MCF 10A (cell line): Measurements from ENCODE around the gene CD48. TPM values are rescaled to one million over a fixed set of nuclear protein-coding genes. Genes with fewer than 3 reads are reported as not detected.

Experiments used
- BruUV-seq: library from RNA; stranded (reverse); fragments of 400-500 nt; replicated peaks from 2 replicates; lab custom pipeline; 2021; lab: Mats Ljungman, UMichigan
- CTCF ChIA-PET: fragments of 300-600 bp; sonication (Branson Sonifier 250); formaldehyde crosslinking; extraction: SDS; loops from one replicate; lab custom pipeline; 2021; ENCODE audit warnings: antibody characterized with exemption, inconsistent platforms; lab: Yijun Ruan, JAX
- POLR2A ChIA-PET: fragments of 300-600, 350-650 bp; sonication (Branson Sonifier 250); formaldehyde crosslinking; extraction: SDS; loops from one replicate; lab custom pipeline; 2020; ENCODE audit warnings: antibody characterized with exemption, inconsistent platforms; lab: Yijun Ruan, JAX
- DNase-seq: peaks from one replicate; pipeline ENCODE4 v3.0.0-alpha.2; 2018; ENCODE audit not compliant: unreplicated experiment
- H3K27ac Mint-ChIP-seq: one replicate; pipeline ENCODE4 v1.8.0; 2022; ENCODE audit warnings: mild to moderate bottlenecking, low read depth, mixed read lengths; ENCODE audit not compliant: unreplicated experiment
- H3K27me3 Mint-ChIP-seq: one replicate; pipeline ENCODE4 v1.8.0; 2022; ENCODE audit warnings: mixed read lengths; ENCODE audit not compliant: insufficient read depth, unreplicated experiment
- H3K36me3 Mint-ChIP-seq: one replicate; pipeline ENCODE4 v1.8.0; 2022; ENCODE audit warnings: mild to moderate bottlenecking, moderate library complexity, mixed read lengths; ENCODE audit not compliant: insufficient read depth, unreplicated experiment
- H3K4me1 Mint-ChIP-seq: one replicate; pipeline ENCODE4 v1.8.0; 2022; ENCODE audit warnings: mixed read lengths; ENCODE audit not compliant: insufficient read depth, unreplicated experiment
- H3K4me3 Mint-ChIP-seq: one replicate; pipeline ENCODE4 v1.8.0; 2022; ENCODE audit warnings: mild to moderate bottlenecking, moderate library complexity, mixed read lengths; ENCODE audit not compliant: unreplicated experiment
- H3K9me3 Mint-ChIP-seq: one replicate; pipeline ENCODE4 v1.8.0; 2022; ENCODE audit warnings: mixed read lengths; ENCODE audit not compliant: unreplicated experiment
- intact Hi-C: fragments of 100-400 bp; cut with micrococcal nuclease; formaldehyde crosslinking; loops from 2 replicates; pipeline ENCODE4 v1.14.1; 2022
- total RNA-seq: library from RNA; stranded (reverse); gene quantifications from 2 replicates; pipeline ENCODE4 v1.2.3, GENCODE V29; 2022
- TF ChIP-seq, protein P1 (sequence below): fragments of 200-600 bp; IDR thresholded peaks from one replicate; pipeline ENCODE4 v1.8.0; 2022; ENCODE audit warnings: antibody characterized with exemption, mild to moderate bottlenecking; ENCODE audit not compliant: unreplicated experiment

CD48 gene
- total RNA-seq, 1 experiment from 2014 or later = not detected

DNA sequence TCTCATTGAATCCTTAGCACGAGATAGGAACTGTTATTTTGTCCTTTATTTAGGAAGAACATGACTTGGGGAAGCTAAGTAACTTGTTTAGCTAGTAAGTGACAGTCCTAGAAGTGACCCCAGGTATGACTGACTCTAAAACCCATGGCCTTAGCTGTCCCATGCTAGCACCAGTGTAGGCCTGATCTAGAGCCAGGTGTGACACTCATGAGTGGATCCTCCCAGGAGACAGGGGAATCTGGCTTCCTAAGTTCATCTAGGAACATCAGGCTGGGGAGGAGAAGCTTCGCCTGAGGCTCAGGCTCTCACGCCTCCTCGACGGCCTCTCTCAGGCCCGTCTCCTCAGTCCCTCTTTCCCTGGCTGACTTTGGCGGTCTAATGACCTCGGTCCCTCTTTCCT lies 31.2 kb downstream of the CD48 start:
- Mint-ChIP-seq H3K9me3 (no peaks in the 10 kb centered on the region), H3K27ac (no peak overlapping the region), H3K36me3 (no peaks in the 10 kb centered on the region), H3K4me1 (no peaks in the 10 kb centered on the region), H3K4me3 (no peak overlapping the region), H3K27me3 (peaks cover 24% of the 10 kb centered on the region)
- ChIA-PET POLR2A (interaction anchor here (1.0 kb wide), 1 partner anchor 271 kb away, joined by 4 read pairs; no protein-coding TSS in a partner anchor), CTCF (interaction anchor here (0.6 to 9.5 kb wide), 11 partner anchors 8 to 273 kb away, joined by 3 to 97 read pairs (median 4); partner anchors contain the start of gene ITLN2)
- DNase-seq = no peak
- BruUV-seq = no TSS peak
- intact Hi-C loops = loop anchor here (2.0 kb wide), 1 partner anchor 416 kb away; no protein-coding TSS in a partner anchor
- TF ChIP-seq, protein P1, sequence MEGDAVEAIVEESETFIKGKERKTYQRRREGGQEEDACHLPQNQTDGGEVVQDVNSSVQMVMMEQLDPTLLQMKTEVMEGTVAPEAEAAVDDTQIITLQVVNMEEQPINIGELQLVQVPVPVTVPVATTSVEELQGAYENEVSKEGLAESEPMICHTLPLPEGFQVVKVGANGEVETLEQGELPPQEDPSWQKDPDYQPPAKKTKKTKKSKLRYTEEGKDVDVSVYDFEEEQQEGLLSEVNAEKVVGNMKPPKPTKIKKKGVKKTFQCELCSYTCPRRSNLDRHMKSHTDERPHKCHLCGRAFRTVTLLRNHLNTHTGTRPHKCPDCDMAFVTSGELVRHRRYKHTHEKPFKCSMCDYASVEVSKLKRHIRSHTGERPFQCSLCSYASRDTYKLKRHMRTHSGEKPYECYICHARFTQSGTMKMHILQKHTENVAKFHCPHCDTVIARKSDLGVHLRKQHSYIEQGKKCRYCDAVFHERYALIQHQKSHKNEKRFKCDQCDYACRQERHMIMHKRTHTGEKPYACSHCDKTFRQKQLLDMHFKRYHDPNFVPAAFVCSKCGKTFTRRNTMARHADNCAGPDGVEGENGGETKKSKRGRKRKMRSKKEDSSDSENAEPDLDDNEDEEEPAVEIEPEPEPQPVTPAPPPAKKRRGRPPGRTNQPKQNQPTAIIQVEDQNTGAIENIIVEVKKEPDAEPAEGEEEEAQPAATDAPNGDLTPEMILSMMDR = no peak

- no peaks in the 10 kb centered on the region for H3K4me1 Mint-ChIP-seq
- peaks cover 24% of the 10 kb centered on the region for H3K27me3 Mint-ChIP-seq
- no peak overlapping the region for H3K27ac Mint-ChIP-seq
- intact Hi-C loops = loop anchor here (2.0 to 10.0 kb wide), 2 partner anchors 255 to 417 kb away; no protein-coding TSS in a partner anchor
- ChIA-PET CTCF (interaction anchor here (0.6 to 9.5 kb wide), 8 partner anchors 8 to 274 kb away, joined by 3 to 97 read pairs (median 8); partner anchors contain the start of gene ITLN2), POLR2A (no interaction called here)
- no peak overlapping the region for H3K4me3 Mint-ChIP-seq
- no peaks in the 10 kb centered on the region for H3K9me3 Mint-ChIP-seq
- H3K36me3 Mint-ChIP-seq = no peaks in the 10 kb centered on the region
- no peak for DNase-seq
- TF ChIP-seq, protein P1 = no peak
- no TSS peak for BruUV-seq
Observed at GRCh38 chr1:160679893-160680292, 31.7 kb downstream of the CD48 start.

DNA sequence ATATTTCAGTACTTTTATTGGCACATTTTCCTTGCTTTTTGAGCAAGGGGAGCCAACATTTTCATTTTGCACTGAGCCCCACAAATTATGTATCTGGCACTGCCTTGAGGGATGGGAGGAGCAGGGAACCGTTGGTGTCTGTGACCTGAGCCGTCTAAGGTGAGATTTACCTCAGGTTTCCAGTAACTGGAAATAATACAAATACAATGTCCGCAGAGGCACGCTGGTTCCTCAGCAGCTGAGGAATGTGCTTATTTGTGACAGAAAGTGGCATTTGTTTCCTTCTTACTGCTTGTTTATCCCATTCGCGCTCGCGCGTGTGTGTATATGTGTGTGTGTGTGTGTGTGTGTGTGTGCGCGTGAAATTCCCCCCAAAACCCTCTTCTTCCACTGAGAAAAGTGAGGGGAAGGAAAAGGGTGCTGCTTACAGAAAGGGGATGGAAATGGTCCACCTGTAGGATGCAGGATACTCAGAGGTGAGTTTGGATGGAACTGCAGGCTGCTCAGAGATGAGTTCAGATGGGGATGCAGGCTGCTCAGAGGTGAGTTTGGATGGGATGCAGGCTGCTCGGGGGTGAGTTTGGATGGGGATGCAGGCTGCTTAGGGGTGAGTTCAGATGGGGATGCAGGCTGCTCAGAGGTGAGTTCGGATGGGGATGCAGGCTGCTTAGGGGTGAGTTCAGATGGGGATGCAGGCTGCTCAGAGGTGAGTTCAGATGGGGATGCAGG lies 34.6 kb downstream of the CD48 start:
- no peaks in the 10 kb centered on the region for H3K36me3 Mint-ChIP-seq
- peaks cover 24% of the 10 kb centered on the region for H3K27me3 Mint-ChIP-seq
- no peak overlapping the region for H3K4me3 Mint-ChIP-seq
- intact Hi-C loops = loop anchor here (10.0 kb wide), 1 partner anchor 252 kb away; no protein-coding TSS in a partner anchor
- H3K27ac Mint-ChIP-seq = no peak overlapping the region
- no TSS peak for BruUV-seq
- TF ChIP-seq, protein P1 = no peak
- H3K4me1 Mint-ChIP-seq = no peaks in the 10 kb centered on the region
- POLR2A ChIA-PET = no interaction called here
- no peak for DNase-seq
- no peaks in the 10 kb centered on the region for H3K9me3 Mint-ChIP-seq
- CTCF ChIA-PET = interaction anchor here (1.2 to 9.5 kb wide), 2 partner anchors 152 to 313 kb away, joined by 4 to 97 read pairs; no protein-coding TSS in a partner anchor
